ENCODE measurements around the gene DOK7. TPM values are rescaled to one million over a fixed set of nuclear protein-coding genes. Genes with fewer than 3 reads are reported as not detected.

Gene DOK7
- total and polyA plus RNA-seq, 2 donors (not counting 1 experiment from before 2014, with no cell fraction given): 0.17 TPM; not detected in 1

GRCh38 chr4:3499710-3500109 is 36.6 kb downstream of the DOK7 start:
- H3K4me2 ChIP-seq (ENCODE audit: extremely low read depth, insufficient read depth, low read length): no peak overlapping the region
- no peaks in the 10 kb centered on the region for H3K36me3 ChIP-seq (ENCODE audit: control insufficient read depth, insufficient read depth, low read length)
- H2AFZ ChIP-seq (ENCODE audit: low read length): no peak overlapping the region
- H3K9me3 ChIP-seq (ENCODE audit: control insufficient read depth, insufficient read depth, low read depth, low read length): no peaks in the 10 kb centered on the region
- no peak overlapping the region for H3K9ac ChIP-seq (ENCODE audit: insufficient read depth, low read length)
- DNase-seq (ENCODE audit: low read depth in 2 of 2): no peak
- H3K79me2 ChIP-seq (ENCODE audit: control insufficient read depth, insufficient read depth, low read length): no peaks in the 10 kb centered on the region
- H4K20me1 ChIP-seq (ENCODE audit: control insufficient read depth, extremely low read depth, insufficient read depth, low read length): no peaks in the 10 kb centered on the region
- H3K4me3 ChIP-seq (replicated peaks in 1 of 4; ENCODE audit: control extremely low read depth in 1 of 4, insufficient read depth in 1 of 4, low read depth in 3 of 4, low read length in 4 of 4): no peak overlapping the region
- no peaks in the 10 kb centered on the region for H3K4me1 ChIP-seq (ENCODE audit: control insufficient read depth, extremely low read depth, insufficient read depth, low read length)
- H3K27me3 ChIP-seq (ENCODE audit: control insufficient read depth, insufficient read depth, low read length): peaks cover 8% of the 10 kb centered on the region
- no peak for TF ChIP-seq EZH2 (IDR thresholded peaks at IDR 0.05; ENCODE audit: low read length, missing control alignments)
- TF ChIP-seq CTCF (conservative IDR thresholded peaks at IDR 0.05 in 1 of 2, IDR thresholded peaks at IDR 0.05 in 1 of 2; ENCODE audit: low read depth in 1 of 2, low read length in 2 of 2): no peak
- H3K27ac ChIP-seq (ENCODE audit: insufficient read depth, low read length): no peak overlapping the region

- H3K4me1 ChIP-seq (ENCODE audit: control insufficient read depth, extremely low read depth, insufficient read depth, low read length): no peaks in the 10 kb centered on the region
- H3K4me2 ChIP-seq (ENCODE audit: extremely low read depth, insufficient read depth, low read length): no peak overlapping the region
- H3K9ac ChIP-seq (ENCODE audit: insufficient read depth, low read length): no peak overlapping the region
- H3K4me3 ChIP-seq (replicated peaks in 1 of 4; ENCODE audit: control extremely low read depth in 1 of 4, insufficient read depth in 1 of 4, low read depth in 3 of 4, low read length in 4 of 4): no peak overlapping the region
- H3K27me3 ChIP-seq (ENCODE audit: control insufficient read depth, insufficient read depth, low read length): peaks cover 4% of the 10 kb centered on the region
- H4K20me1 ChIP-seq (ENCODE audit: control insufficient read depth, extremely low read depth, insufficient read depth, low read length): no peaks in the 10 kb centered on the region
- H3K9me3 ChIP-seq (ENCODE audit: control insufficient read depth, insufficient read depth, low read depth, low read length): no peaks in the 10 kb centered on the region
- no peak overlapping the region for H3K27ac ChIP-seq (ENCODE audit: insufficient read depth, low read length)
- no peak for DNase-seq (ENCODE audit: low read depth in 2 of 2)
- H3K36me3 ChIP-seq (ENCODE audit: control insufficient read depth, insufficient read depth, low read length): no peaks in the 10 kb centered on the region
- no peak overlapping the region for H2AFZ ChIP-seq (ENCODE audit: low read length)
- no peaks in the 10 kb centered on the region for H3K79me2 ChIP-seq (ENCODE audit: control insufficient read depth, insufficient read depth, low read length)
- TF ChIP-seq CTCF (conservative IDR thresholded peaks at IDR 0.05 in 1 of 2, IDR thresholded peaks at IDR 0.05 in 1 of 2; ENCODE audit: low read depth in 1 of 2, low read length in 2 of 2): no peak
- TF ChIP-seq EZH2 (IDR thresholded peaks at IDR 0.05; ENCODE audit: low read length, missing control alignments): no peak
Observed at GRCh38 chr4:3500111-3500510, 37.0 kb downstream of the DOK7 start.

GRCh38 chr4:3500634-3501101 is 37.6 kb downstream of the DOK7 start:
- H3K4me1 ChIP-seq (ENCODE audit: control insufficient read depth, extremely low read depth, insufficient read depth, low read length): no peaks in the 10 kb centered on the region
- no peaks in the 10 kb centered on the region for H3K79me2 ChIP-seq (ENCODE audit: control insufficient read depth, insufficient read depth, low read length)
- no peak overlapping the region for H3K9ac ChIP-seq (ENCODE audit: insufficient read depth, low read length)
- no peaks in the 10 kb centered on the region for H3K27me3 ChIP-seq (ENCODE audit: control insufficient read depth, insufficient read depth, low read length)
- H2AFZ ChIP-seq (ENCODE audit: low read length): no peak overlapping the region
- DNase-seq (ENCODE audit: low read depth in 2 of 2): no peak
- no peaks in the 10 kb centered on the region for H4K20me1 ChIP-seq (ENCODE audit: control insufficient read depth, extremely low read depth, insufficient read depth, low read length)
- H3K4me2 ChIP-seq (ENCODE audit: extremely low read depth, insufficient read depth, low read length): no peak overlapping the region
- TF ChIP-seq CTCF (conservative IDR thresholded peaks at IDR 0.05 in 1 of 2, IDR thresholded peaks at IDR 0.05 in 1 of 2; ENCODE audit: low read depth in 1 of 2, low read length in 2 of 2) (no peak), EZH2 (IDR thresholded peaks at IDR 0.05; ENCODE audit: low read length, missing control alignments) (no peak)
- H3K4me3 ChIP-seq (replicated peaks in 1 of 4; ENCODE audit: control extremely low read depth in 1 of 4, insufficient read depth in 1 of 4, low read depth in 3 of 4, low read length in 4 of 4): no peak overlapping the region
- no peak overlapping the region for H3K27ac ChIP-seq (ENCODE audit: insufficient read depth, low read length)
- H3K9me3 ChIP-seq (ENCODE audit: control insufficient read depth, insufficient read depth, low read depth, low read length): no peaks in the 10 kb centered on the region
- no peaks in the 10 kb centered on the region for H3K36me3 ChIP-seq (ENCODE audit: control insufficient read depth, insufficient read depth, low read length)

Measured in fibroblast of lung (primary cell).